Endothelial cell of umbilical vein (primary cell): ENCODE results near the gene NUP214. TPM values are rescaled to one million over a fixed set of nuclear protein-coding genes. Genes with fewer than 3 reads are reported as not detected.

ENCODE experiments used
- BruUV-seq: library from RNA; stranded (reverse); fragments of 400-500 nt; replicated peaks from 2 replicates; lab custom pipeline; 2021; lab: Mats Ljungman, UMichigan
- CTCF ChIA-PET: fragments of 300-600, 350-600 bp; sonication (Branson Sonifier 250); formaldehyde crosslinking; loops from one replicate; lab custom pipeline; 2021; ENCODE audit warnings: antibody characterized with exemption, inconsistent platforms; lab: Charles Lee
- POLR2A ChIA-PET: fragments of 300-600, 350-600 bp; sonication (Branson Sonifier 250); formaldehyde crosslinking; loops from one replicate; lab custom pipeline; 2021; ENCODE audit warnings: antibody characterized with exemption, inconsistent platforms; lab: Charles Lee
- DNase-seq: peaks from one replicate; pipeline ENCODE4 v3.0.0-alpha.2; 2011; ENCODE audit warnings: low read depth, low spot score
- FAIRE-seq: peaks from 2 replicates; lab custom pipeline; 2011; peaks lifted over from hg19 to GRCh38; lab: Jason Lieb, UNC
- H2AFZ ChIP-seq: 2 replicates; pipeline ENCODE4 v1.6.0; 2012; ENCODE audit warnings: low read depth, low read length, control low read depth, inconsistent platforms
- H3K27ac ChIP-seq: 2 replicates; pipeline ENCODE4 v1.5.1; 2011; ENCODE audit warnings: low read depth, mild to moderate bottlenecking, control low read depth, low read length, moderate library complexity; ENCODE audit not compliant: insufficient read depth
- H3K27me3 ChIP-seq, 2 experiments: 2 replicates each; pipeline versions ENCODE4 v1.6.0 to v1.6.1; 2011; ENCODE audit warnings: low read length in 2 of 2, mixed read lengths in 1 of 2; ENCODE audit not compliant: control insufficient read depth in 2 of 2, insufficient read depth in 2 of 2
- H3K36me3 ChIP-seq, 2 experiments: 2 replicates in 1 of 2; 3 replicates in 1 of 2; pipeline ENCODE4 v1.5.1; 2011; ENCODE audit warnings: low read length in 2 of 2, mild to moderate bottlenecking in 1 of 2, moderate library complexity in 1 of 2; ENCODE audit not compliant: control insufficient read depth in 2 of 2, insufficient read depth in 2 of 2; ENCODE audit errors: extremely low read depth in 1 of 2
- H3K4me1 ChIP-seq: 3 replicates; pipeline ENCODE4 v1.5.1; 2011; ENCODE audit warnings: mild to moderate bottlenecking, low read length; ENCODE audit not compliant: control insufficient read depth, insufficient read depth; ENCODE audit errors: extremely low read depth
- H3K4me2 ChIP-seq: 2 replicates; pipeline ENCODE4 v1.6.1; 2011; ENCODE audit warnings: low read length, control low read depth, mixed read lengths; ENCODE audit not compliant: insufficient read depth
- H3K4me3 ChIP-seq, 3 experiments: fragments of 200-600 bp in 1 of 3; sonication (generic), shearing (Covaris generic) in 1 of 3; replicated peaks in 1 of 3; 2 replicates each; pipeline ENCODE4 v1.5.1; 2011 to 2016; ENCODE audit warnings: control low read depth in 3 of 3, low read length in 3 of 3, mild to moderate bottlenecking in 2 of 3, inconsistent platforms in 1 of 3, low read depth in 1 of 3, moderate library complexity in 1 of 3; ENCODE audit not compliant: insufficient read depth in 1 of 3
- H3K79me2 ChIP-seq: 2 replicates; pipeline ENCODE4 v1.6.0; 2012; ENCODE audit warnings: low read length, inconsistent platforms; ENCODE audit not compliant: control insufficient read depth, insufficient read depth
- H3K9ac ChIP-seq: replicated peaks from 2 replicates; pipeline ENCODE3; 2011; ENCODE audit warnings: low read length, control low read depth; ENCODE audit not compliant: insufficient read depth; ENCODE audit errors: extremely low read depth
- H3K9me1 ChIP-seq: replicated peaks from 3 replicates; pipeline ENCODE4 v1.6.0; 2011; ENCODE audit warnings: mild to moderate bottlenecking, low read length; ENCODE audit not compliant: control insufficient read depth, insufficient read depth; ENCODE audit errors: extremely low read depth
- H3K9me3 ChIP-seq: replicated peaks from 2 replicates; pipeline ENCODE4 v1.5.1; 2012; ENCODE audit warnings: low read length, inconsistent platforms; ENCODE audit not compliant: control insufficient read depth, insufficient read depth
- H4K20me1 ChIP-seq: replicated peaks from 2 replicates; pipeline ENCODE3; 2011; ENCODE audit warnings: mild to moderate bottlenecking, low read length; ENCODE audit not compliant: control insufficient read depth, insufficient read depth; ENCODE audit errors: extremely low read depth
- EZH2 ChIP-seq: IDR thresholded peaks from 2 replicates; pipeline ENCODE4 v1.6.1; 2012; ENCODE audit warnings: borderline replicate concordance, low read depth, mild to moderate bottlenecking, moderate library complexity, low read length, inconsistent platforms; ENCODE audit not compliant: severe bottlenecking
- GATA2 ChIP-seq: IDR thresholded peaks from 2 replicates; pipeline ENCODE4 v1.7.0; 2011; ENCODE audit warnings: low read depth, mild to moderate bottlenecking, moderate library complexity, mixed read lengths, low read length; ENCODE audit not compliant: insufficient read length, insufficient read depth
- POLR2AphosphoS5 ChIP-seq: IDR thresholded peaks from 2 replicates; pipeline ENCODE4 v1.6.1; 2012; ENCODE audit warnings: low read depth, mild to moderate bottlenecking, control low read depth, low read length, moderate library complexity; ENCODE audit not compliant: insufficient read depth
- dilution Hi-C: fragments of 300-500 bp; cut with MboI; formaldehyde crosslinking; loops from one replicate; pipeline ENCODE4 v1.15.0; 2019; ENCODE audit warnings: low sequenced_read_pairs; ENCODE audit not compliant: extremely low pct_ligation_motif_present
- intact Hi-C: fragments of 100-400 bp; cut with micrococcal nuclease; formaldehyde crosslinking; loops from one replicate; pipeline ENCODE4 v1.10.0; 2022
- polyA plus RNA-seq, 4 experiments: library from polyadenylated mRNA; depleted of rRNA in 3 of 4; stranded (reverse) in 3 of 4; unstranded in 1 of 4; fragments of >200 nt; gene quantifications; 2 replicates each; pipeline versions ENCODE4 v1.2.1 to v1.2.3, GENCODE V29; 2011 to 2012; ENCODE audit warnings: missing spikeins in 1 of 4
- total RNA-seq: library from RNA; stranded (reverse); gene quantifications from 2 replicates; pipeline ENCODE4 v1.2.3, GENCODE V29; 2021
- TF ChIP-seq, protein P1 (sequence below), 2 donors: IDR thresholded peaks; 1 replicate in 1 of 2; 2 replicates in 1 of 2; pipeline ENCODE4 v1.5.1; 2011; ENCODE audit warnings: low read length in 2 of 2, mild to moderate bottlenecking in 2 of 2, moderate library complexity in 2 of 2, control low read depth in 1 of 2, inconsistent platforms in 1 of 2, low read depth in 1 of 2; ENCODE audit not compliant: insufficient read depth in 1 of 2; ENCODE audit errors: extremely low read depth in 1 of 2
- TF ChIP-seq, protein P2 (sequence below): IDR thresholded peaks from 2 replicates; pipeline ENCODE4 v1.6.1; 2011; ENCODE audit not compliant: insufficient read depth, insufficient read length

Gene NUP214
- total and polyA plus RNA-seq, 2 donors (not counting 3 experiments of a cell fraction or from before 2014, with no cell fraction given) = 28.7 to 65.9 TPM

DNA sequence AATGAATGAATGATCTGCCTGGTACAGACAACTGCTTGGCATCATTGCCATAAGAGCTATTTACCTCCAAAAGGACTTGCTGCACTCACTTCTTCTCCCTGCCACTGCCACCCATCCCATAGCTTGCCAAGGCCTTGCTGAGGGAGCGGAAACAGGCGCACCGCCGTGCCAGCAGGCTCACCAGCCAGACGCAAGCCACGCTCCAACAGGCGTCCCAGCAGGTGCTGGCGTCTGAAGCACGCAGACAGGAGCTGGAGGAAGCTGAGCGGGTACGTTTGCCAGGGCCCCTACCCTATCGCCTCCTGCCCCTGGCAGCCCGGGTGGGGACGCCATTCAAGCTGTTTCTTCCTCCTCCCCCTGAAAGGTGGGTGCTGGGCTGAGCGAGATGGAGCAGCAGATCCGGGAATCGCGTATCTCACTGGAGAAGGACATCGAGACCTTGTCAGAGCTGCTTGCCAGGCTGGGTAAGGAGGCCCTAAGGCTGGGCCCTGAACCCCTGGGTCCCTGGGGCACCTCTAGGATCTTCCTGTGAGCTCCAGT is 38.0 kb upstream of the NUP214 start:
- H2AFZ ChIP-seq = no peak overlapping the region
- H3K36me3 ChIP-seq = no peaks in the 10 kb centered on the region
- TF ChIP-seq, protein P1, sequence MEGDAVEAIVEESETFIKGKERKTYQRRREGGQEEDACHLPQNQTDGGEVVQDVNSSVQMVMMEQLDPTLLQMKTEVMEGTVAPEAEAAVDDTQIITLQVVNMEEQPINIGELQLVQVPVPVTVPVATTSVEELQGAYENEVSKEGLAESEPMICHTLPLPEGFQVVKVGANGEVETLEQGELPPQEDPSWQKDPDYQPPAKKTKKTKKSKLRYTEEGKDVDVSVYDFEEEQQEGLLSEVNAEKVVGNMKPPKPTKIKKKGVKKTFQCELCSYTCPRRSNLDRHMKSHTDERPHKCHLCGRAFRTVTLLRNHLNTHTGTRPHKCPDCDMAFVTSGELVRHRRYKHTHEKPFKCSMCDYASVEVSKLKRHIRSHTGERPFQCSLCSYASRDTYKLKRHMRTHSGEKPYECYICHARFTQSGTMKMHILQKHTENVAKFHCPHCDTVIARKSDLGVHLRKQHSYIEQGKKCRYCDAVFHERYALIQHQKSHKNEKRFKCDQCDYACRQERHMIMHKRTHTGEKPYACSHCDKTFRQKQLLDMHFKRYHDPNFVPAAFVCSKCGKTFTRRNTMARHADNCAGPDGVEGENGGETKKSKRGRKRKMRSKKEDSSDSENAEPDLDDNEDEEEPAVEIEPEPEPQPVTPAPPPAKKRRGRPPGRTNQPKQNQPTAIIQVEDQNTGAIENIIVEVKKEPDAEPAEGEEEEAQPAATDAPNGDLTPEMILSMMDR (IDR thresholded peaks at IDR 0.05; ENCODE audit: extremely low read depth in 1 of 2, insufficient read depth in 1 of 2, low read depth in 1 of 2, low read length in 2 of 2) = no peak
- TF ChIP-seq POLR2AphosphoS5 = no peak
- no peak for TF ChIP-seq GATA2
- TF ChIP-seq EZH2 = no peak
- TF ChIP-seq, protein P2, sequence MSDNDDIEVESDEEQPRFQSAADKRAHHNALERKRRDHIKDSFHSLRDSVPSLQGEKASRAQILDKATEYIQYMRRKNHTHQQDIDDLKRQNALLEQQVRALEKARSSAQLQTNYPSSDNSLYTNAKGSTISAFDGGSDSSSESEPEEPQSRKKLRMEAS = no peak
- intact Hi-C loops = no loop called here
- peaks cover 0 to 3% of the 10 kb centered on the region in 2 experiments for H3K27me3 ChIP-seq
- no peak for DNase-seq
- H3K4me1 ChIP-seq = no peaks in the 10 kb centered on the region
- no peaks in the 10 kb centered on the region for H3K9me1 ChIP-seq
- POLR2A ChIA-PET = no interaction called here
- no peaks in the 10 kb centered on the region for H4K20me1 ChIP-seq
- no peak overlapping the region for H3K4me3 ChIP-seq
- H3K27ac ChIP-seq = no peak overlapping the region
- no peak for FAIRE-seq
- H3K9ac ChIP-seq = no peak overlapping the region
- dilution Hi-C loops = no loop called here
- no peaks in the 10 kb centered on the region for H3K9me3 ChIP-seq
- BruUV-seq = no TSS peak
- CTCF ChIA-PET = no interaction called here
- H3K4me2 ChIP-seq = no peak overlapping the region
- no peaks in the 10 kb centered on the region for H3K79me2 ChIP-seq
